HG02981 (cell line): ENCODE measurements around the gene XIRP2.

Experiments used
- ATAC-seq: cut with Tn5 transposase; IDR thresholded peaks from one replicate; pipeline ENCODE4 v1.9.1; 2021; ENCODE audit warnings: mild to moderate bottlenecking, moderate library complexity; ENCODE audit not compliant: unreplicated experiment

Gene XIRP2

DNA sequence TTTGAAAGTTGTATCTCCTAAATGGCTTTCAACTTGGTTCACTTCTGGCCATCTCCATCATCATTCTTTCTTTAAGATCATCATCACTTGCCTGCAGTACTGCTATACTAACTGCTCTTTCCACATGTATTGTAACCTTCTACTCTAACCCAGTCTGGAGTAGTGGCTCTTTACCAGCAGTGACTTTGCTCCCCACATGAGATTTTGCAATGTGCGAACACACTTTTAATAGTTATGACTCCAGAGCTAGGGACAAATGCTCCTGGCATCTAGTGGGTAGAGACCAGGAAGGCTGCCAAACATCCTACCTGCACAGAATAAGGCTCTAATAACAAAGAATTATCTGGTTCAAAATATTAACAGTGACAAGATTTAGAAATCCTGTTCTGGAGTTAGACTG lies 243.8 kb downstream of the XIRP2 start:
- ATAC-seq: no peak

DNA sequence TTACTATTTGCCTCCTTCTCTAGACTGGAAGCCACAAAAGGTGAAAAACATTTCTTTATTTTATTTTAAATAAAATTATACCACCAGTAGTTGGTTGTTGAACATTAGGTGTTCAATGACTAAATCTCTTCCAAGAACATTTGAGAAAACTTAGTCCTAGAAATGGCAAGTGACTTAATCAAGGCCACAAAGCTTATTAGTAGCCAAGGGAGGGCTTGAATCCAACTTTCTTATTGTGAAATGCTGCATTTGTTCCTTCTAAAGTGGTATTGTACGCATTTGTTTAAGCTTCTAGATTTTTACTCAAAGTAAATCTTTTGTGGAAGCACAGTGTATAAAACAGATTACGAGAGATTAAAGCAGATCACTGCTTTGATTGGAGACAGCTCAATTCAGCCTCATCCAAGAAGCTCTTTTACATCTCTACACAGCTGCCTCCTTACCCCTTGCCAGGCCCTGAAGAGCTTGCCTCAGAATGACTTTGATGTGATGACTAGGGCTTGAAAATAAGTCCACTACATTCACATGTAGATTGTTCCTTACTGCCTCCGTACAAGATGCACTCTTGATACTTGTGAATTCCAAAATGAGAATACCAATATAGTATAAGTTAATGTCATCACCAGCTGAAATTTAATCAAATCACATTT lies 244.8 kb downstream of the XIRP2 start:
- ATAC-seq: no peak

DNA sequence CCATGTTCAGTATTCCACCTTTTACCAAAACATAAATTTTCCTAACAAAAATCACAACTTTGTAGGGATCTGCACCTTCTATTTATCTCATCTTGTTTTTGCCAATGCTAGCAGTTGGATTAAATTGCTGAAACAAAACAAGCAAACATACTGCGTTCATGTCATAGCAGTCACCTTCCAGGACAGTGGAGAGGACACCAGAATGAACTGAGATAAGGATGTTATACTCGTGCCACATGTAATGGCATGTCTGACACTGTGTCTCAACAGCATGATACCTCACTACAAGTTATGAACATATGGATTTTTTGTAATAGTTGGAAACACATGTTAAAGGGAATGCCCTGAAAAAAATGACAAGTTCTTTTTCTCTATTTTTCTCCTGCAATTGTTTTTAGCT lies 245.3 kb downstream of the XIRP2 start:
- ATAC-seq: no peak

DNA sequence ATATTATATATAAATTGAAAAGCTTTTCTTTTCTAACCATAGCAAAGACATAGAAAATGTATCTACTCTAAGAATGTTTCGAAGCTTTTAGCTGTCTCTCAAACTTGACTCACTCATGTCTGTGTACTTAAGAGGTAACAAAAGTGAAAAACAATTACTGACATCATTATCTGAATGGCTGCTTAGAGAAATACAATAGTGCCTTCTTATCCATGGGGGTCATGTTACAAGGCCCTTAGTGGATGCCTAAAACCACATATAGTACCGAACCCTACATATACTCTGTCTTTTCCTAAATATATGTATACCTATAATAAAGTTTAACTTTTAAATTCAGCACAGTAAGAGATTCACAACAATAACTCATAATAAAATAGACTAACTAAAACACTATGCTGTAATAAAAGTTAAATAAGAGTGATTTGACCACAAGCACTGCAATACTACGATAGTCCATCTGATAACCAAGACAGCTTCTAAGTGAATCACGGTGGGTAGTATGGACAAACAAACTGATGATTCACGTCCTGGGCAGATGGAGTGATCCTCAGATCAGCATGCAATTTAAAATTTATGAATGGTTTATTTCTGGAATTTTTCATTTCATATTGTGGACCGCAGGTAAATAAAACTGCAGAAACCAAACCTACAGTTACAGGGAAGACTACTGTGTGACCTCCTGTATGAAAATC lies 246.2 kb downstream of the XIRP2 start:
- ATAC-seq: no peak

DNA sequence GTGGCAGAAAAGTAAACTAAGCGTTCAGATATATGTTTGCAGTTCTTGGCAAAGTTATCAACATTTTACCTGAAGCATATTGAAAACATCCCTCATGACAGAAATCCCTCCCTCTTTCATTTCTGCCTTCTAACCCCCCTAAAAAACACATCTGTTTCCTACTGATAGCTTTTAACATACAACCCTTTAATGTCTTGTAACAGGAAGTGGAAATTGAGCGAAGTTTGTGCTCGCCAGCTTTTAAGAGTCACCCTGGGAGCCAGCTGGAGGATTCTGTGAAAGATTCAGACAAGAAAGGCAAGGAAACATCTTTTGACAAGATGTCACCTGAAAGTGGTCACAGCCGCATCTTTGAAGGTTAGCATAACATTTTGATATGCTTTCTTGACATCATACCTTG lies 247.4 kb downstream of the XIRP2 start:
- ATAC-seq: no peak

DNA sequence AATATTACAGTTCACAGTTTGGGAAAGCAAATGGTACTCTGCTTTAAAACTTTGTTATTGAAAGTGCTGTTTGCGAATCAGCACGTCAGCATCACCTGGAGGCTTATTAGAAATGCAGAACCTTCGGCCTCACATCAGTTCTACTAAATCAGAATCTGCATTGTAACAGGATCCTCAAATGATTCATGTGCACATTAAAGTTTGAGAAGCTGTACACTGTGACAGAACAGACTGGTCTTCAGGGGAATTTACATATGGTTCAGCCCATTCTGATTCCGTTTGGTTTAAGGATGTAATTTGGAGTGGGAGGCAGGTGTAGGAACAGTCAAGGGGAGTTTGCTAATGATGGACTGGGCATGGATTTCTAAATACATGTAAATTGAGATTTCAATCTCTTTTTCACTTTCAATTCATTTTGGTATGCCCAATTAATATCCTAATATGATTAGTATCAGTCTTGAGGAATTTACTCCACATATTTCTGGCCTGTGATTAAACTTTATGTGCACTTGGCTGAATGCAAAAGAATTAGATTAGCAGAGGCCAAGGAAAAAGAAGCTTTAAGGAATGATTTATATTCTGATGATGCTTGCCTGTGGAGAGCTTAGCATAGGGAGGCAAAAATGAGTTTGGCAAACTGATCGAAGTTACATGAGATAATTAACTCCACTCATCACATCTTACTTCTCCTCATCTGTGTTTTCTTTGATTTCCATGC lies 248.8 kb downstream of the XIRP2 start:
- no peak for ATAC-seq

DNA sequence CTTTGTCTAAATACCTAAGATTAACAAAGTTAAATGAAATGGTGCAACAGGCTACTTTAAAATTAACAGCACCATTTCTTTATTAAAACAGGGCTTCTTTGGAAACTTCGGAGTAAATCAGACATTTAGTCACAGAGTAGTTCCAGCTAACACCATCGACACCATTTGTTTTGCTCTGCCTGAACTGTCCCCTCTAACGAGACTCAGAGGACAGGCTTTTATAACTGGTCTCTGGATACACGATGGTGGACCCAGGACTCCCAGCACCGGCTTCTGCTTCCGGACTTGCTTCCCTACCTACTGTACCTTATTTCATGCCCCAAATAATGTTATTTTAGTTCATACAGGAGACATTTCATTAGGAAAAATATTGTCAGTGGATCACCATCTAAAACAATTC lies 252.1 kb downstream of the XIRP2 start:
- no peak for ATAC-seq

DNA sequence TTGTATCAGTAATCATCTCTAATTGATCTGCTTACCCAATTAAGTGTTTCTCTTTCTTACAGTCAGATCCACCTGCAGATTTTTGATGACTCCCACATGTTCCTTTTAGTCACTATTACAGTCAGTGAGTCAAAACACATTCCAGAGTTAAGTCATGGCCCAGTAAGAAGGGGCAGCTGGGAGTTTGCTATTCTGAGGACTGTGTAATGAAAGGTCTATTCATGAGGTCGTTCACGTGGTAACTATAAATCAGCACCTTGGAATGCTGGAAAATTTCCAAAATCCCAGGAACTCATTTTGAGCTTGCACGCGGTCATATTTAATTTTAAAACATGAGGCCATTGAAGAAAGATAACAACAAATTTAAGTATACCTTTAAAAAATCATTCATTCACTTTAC lies 252.5 kb downstream of the XIRP2 start:
- no peak for ATAC-seq

DNA sequence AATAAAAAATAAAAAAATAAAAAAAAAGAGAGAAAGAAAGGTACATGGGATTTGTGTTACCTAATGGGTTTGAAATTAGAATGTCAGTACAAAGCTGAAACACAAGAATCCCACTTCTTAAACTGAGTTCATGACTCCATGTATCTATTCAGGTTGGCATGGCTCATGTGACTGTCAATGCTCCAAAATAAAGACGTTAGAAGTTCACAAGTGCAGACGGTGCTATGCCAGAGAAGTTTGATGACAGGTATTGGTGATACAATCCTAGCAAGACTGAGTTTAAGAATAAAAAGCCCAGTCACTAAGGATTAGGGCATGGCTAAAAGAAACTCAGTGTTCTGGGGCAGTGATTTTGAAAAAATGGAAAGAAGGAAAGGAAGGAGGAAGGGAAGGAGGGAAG lies 254.3 kb downstream of the XIRP2 start:
- no peak for ATAC-seq

DNA sequence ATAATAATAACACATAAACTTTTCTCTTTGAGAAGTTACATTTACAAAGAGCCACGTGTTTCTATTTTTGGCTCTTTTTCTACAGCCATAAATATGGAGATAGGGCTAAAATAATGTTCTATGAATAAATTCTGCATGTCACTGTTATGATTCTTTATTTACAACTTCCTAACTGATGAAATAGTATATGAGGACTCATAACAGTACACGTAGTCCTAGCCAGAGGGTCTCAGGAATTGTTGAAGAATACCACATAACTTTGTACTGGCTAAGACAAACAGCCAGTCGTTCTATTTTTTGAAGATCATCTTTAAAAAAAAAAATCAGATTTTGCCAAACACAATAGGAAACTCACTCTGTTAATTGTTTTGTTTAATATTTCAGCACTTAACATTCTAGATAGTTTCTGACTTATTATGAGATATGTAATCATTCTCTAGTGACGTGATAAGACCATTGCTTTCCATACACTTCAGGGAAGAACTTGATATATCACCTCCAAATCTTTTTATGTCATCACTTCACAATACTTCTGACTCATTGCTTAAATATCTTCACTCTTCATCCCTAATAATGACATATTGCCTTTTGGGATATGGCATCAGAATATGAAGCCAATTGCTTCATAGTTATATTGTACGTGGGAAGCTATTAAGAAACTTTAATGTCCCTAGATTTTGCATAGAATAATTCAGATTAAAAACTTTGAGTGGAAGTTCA lies 256.1 kb downstream of the XIRP2 start:
- no peak for ATAC-seq

DNA sequence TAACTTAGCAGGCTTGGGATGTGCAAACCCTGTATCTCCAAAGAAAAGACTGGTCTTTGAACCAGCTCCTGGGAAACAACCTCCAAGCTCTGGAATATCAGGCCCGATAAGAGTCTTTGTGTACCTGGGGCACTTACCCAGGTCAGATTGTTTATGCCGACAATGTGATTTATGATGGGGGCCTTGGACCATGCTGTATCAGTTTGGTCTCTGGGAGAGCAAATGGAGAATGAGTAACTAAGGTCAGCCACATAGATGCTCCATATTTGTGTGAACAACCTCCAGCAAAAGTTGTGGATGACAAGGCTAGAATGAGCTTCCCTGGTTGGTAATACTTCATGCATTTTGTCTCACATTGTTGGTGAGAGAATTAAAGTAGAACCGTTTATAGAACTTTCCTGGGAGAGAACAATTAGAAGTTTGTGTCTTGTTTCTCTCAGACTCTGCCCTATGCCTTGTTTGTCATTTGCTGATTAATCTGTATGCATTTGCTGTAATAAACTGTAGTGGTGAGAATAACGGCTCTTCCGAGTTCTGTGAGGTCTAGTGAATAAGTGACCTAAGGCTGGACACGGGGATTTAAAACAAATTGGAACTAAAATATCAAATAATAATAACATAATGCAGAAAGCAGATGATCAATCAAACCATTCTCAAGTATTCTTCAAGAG lies 259.1 kb downstream of the XIRP2 start:
- ATAC-seq: no peak

DNA sequence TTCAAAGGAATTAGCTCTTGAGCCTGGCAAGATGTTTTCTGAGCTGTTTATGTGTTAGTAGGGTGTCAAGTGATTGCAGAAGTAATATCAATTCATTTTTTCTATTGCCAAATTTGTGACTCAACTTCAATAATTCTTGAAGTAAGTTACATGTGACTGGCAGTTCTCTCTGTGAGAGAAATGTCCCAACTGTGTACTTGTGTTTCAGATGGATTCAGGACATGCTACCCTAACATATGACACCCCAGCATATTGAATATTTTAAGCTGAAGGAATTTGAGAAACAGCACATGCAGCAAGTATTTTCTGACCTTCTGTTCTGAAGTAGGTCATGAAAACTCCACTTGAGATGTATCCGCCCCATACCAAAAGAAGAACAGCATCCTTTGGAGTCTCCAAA lies 263.6 kb downstream of the XIRP2 start:
- ATAC-seq: no peak

DNA sequence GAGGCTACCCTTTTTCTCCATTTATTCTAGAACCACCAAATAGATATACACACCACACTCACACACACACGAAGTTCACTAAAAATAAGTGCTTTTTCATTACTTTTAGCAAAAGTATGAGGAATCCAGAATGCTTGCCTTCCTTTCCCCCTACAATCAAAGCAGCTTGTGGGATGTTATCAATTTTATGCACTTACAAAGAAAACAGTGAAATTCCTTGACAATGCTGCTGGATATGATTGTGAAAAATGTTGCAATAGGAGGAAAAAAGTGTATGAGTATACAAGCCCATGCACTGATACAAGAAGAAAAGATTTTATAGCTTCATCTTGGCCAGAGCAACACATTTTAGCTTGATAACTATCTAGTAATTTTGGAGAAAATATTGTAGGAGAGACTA lies 269.2 kb downstream of the XIRP2 start:
- ATAC-seq: no peak

DNA sequence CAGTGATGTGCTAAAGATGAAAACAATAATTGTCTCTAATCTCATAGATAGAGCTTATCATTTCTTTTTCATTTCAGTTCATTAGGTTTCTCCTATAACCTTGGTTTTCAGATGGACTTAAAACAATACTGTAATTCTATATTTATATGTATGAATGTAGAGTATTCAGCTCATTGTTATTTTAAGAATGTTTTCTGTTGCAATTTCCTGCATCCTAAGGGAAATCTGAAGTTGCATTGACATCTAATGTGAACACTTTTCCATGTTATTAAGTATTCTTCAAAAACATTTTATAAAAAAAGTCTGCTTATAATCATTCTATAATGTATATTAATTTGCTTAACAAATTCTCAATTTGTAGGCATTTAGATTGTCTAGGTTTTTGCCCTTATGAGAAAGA lies 288.9 kb downstream of the XIRP2 start:
- no peak for ATAC-seq

DNA sequence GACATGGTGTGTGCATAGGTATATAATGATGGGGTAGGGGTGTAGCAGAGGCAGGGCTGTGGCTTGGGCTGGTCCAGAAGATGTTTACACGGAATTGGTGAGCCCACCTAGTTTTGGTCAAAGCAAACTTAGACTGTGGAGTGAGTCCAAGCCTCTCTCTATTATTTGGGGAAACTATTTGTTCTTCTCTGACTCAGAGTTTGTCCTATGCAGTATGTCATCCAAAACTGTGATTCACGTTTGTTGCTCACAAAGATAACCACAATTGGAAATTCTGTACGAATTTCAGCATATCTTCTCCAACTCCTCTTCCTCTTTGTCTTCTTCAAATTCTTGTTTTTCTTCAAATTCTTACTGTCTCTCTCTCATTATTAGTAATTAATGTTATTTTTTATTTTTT lies 292.9 kb downstream of the XIRP2 start:
- no peak for ATAC-seq

DNA sequence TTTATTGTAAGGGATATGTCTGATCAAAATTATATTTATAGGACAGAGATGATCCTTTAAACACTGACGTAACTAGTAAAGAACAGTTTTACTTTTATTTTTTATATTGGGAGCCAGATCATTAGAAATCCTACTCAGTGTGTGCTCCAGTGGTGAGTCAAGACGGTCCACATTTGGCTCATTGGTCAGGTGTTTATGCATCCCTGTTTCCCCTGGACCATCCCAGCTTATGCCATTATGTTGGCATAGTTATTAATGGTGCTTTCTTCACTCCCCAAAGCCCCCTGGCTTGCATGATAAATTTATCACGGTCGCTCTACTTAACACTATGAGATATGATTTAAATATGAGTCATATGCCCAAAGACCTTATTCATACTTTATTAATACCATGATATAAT lies 293.4 kb downstream of the XIRP2 start:
- ATAC-seq: no peak

DNA sequence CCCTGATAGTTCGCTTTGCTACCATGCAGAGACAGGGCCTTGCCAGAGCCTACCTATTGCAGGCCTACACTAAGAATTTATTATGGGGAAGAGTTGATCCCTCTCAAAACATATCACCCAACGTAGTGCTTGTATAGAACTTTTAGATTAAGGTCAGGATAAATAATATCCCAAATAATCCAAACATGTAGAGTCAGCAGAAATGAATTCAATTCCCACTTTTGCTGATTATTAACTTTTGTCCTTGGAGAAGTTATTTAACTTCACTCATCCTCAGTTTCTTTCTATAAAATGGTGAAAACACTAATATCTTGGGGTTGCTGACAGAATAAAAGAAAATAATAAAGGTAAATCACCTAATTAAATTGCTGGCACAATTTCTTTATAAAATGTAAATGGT lies 294.1 kb downstream of the XIRP2 start:
- no peak for ATAC-seq

DNA sequence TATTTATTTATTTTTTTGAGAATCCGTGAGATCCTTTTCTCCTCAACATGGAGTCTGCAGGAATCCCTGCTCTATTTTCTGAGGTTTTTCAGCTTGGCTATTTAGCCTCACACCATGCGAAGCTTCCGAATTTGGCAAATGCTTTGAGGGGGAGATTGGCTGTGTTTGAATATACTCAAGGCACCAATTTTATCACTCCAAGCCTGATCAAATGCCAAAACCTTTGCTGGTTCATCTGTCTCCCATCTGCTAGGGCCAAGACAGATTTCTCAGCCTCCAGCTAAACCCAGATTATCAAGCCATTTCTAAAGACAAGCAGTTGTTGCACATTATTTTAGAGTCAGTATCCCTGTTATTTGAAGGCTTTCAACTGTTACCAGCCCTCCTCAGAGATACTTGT lies 295.7 kb downstream of the XIRP2 start:
- no peak for ATAC-seq

DNA sequence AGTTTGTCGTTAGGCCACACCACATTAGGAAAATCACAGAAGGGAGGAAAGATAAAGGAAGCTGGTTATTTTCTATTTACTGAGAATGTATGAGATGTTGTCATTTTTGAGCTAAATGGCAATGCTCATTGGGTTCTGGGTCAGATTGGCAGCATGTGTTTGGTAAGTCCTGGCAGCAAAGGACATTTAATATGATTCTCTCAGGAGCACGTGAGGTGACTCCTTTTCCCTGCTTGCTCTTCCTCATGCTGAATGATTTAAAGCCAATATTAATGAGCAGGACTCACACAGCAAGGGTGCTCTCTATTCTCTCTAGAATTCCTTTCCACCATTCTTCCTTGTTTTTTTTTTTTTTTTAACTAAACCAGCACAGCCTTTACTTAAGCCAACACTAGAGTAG lies 298.2 kb downstream of the XIRP2 start:
- no peak for ATAC-seq

DNA sequence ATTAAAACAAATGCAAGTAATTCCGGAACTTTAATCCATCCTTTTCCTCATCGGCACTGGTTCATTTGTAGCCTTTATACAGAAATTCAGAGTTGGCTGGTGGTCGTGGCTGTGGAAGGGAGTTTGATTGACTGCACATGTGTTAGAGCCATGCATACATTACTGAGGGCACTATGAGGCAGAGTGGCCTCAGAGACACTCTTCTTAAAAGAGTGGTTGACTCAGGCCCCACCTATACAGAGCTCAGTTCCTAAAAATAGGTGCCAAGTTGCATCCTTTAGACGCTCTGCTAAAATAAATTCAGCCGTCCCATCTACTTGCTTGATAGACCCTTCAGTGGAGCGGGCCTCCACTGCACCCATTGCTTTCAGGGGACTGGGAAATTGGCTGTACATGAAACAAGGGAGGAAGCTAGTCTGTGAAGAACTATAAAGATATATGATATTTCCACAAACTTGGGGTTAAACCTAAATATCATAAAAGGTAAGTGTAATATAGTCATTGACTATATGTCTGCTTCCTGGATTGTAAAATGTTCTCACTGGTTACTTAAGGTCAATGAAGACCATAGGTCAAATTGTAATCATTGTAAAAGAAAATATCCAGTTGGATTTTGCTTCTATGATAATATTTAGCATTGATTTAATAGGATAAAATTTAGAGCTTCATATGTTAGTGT lies 298.9 kb downstream of the XIRP2 start:
- no peak for ATAC-seq
